Measurements from ENCODE around the gene MFAP3L.

DNA sequence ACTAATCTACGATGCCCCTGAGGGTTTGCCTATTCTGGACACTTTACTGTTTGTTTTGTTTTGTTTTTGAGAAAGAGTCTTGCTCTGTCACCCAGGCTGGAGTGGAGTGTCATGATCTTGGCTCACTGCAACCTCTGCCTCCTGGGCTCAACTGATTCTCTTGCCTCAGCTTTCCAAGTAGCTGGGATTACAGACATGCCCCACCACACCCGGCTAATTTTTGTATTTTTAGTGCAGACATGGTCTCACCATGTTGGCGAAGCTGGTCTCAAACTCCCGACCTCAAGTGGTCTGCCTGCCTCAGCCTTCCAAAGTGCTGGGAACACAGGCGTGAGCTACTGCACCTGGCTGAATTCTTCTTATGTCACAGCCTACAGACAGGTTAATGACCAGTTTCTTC lies 70.7 kb downstream of the MFAP3L start:
- TF ChIP-seq, protein P1, sequence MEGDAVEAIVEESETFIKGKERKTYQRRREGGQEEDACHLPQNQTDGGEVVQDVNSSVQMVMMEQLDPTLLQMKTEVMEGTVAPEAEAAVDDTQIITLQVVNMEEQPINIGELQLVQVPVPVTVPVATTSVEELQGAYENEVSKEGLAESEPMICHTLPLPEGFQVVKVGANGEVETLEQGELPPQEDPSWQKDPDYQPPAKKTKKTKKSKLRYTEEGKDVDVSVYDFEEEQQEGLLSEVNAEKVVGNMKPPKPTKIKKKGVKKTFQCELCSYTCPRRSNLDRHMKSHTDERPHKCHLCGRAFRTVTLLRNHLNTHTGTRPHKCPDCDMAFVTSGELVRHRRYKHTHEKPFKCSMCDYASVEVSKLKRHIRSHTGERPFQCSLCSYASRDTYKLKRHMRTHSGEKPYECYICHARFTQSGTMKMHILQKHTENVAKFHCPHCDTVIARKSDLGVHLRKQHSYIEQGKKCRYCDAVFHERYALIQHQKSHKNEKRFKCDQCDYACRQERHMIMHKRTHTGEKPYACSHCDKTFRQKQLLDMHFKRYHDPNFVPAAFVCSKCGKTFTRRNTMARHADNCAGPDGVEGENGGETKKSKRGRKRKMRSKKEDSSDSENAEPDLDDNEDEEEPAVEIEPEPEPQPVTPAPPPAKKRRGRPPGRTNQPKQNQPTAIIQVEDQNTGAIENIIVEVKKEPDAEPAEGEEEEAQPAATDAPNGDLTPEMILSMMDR (IDR thresholded peaks at IDR 0.05): no peak
- TF ChIP-seq POLR2A (IDR thresholded peaks at IDR 0.05): no peak
